Measurements from ENCODE around the gene SPPL3.

GRCh38 chr12:120890963-120891362 lies 13.2 kb downstream of the SPPL3 start:
- TF ChIP-seq POLR2AphosphoS5 (IDR thresholded peaks at IDR 0.05; ENCODE audit: low read depth, low read length) (no peak), USF2 (IDR thresholded peaks at IDR 0.05; ENCODE audit: borderline replicate concordance, low read depth, low read length) (no peak), SIN3A (IDR thresholded peaks at IDR 0.05; ENCODE audit: borderline replicate concordance, low read depth, low read length) (no peak), CTCF (IDR thresholded peaks at IDR 0.05) (no peak)
